ENCODE measurements around the gene HNRNPF.

GRCh38 chr10:43419997-43420368 is 11.0 kb upstream of the HNRNPF start:
- TF ChIP-seq ZFP3 (CRISPR knock-in tag; IDR thresholded peaks at IDR 0.05) (no peak), ARNTL (CRISPR knock-in tag; IDR thresholded peaks at IDR 0.05; ENCODE audit: borderline replicate concordance, low read depth) (no peak), CSDC2 (CRISPR knock-in tag; IDR thresholded peaks at IDR 0.05) (no peak), PPARA (CRISPR knock-in tag; IDR thresholded peaks at IDR 0.05; ENCODE audit: borderline replicate concordance) (no peak), GLIS3 (CRISPR knock-in tag; IDR thresholded peaks at IDR 0.05) (no peak), RARB (CRISPR knock-in tag; IDR thresholded peaks at IDR 0.05) (no peak), TOX (CRISPR knock-in tag; IDR thresholded peaks at IDR 0.05; ENCODE audit: borderline replicate concordance) (no peak)
- TF ChIP-seq, protein P1, sequence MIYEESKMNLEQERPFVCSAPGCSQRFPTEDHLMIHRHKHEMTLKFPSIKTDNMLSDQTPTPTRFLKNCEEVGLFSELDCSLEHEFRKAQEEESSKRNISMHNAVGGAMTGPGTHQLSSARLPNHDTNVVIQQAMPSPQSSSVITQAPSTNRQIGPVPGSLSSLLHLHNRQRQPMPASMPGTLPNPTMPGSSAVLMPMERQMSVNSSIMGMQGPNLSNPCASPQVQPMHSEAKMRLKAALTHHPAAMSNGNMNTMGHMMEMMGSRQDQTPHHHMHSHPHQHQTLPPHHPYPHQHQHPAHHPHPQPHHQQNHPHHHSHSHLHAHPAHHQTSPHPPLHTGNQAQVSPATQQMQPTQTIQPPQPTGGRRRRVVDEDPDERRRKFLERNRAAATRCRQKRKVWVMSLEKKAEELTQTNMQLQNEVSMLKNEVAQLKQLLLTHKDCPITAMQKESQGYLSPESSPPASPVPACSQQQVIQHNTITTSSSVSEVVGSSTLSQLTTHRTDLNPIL (CRISPR knock-in tag; IDR thresholded peaks at IDR 0.05; ENCODE audit: low read depth): no peak
- TF ChIP-seq, protein P2, sequence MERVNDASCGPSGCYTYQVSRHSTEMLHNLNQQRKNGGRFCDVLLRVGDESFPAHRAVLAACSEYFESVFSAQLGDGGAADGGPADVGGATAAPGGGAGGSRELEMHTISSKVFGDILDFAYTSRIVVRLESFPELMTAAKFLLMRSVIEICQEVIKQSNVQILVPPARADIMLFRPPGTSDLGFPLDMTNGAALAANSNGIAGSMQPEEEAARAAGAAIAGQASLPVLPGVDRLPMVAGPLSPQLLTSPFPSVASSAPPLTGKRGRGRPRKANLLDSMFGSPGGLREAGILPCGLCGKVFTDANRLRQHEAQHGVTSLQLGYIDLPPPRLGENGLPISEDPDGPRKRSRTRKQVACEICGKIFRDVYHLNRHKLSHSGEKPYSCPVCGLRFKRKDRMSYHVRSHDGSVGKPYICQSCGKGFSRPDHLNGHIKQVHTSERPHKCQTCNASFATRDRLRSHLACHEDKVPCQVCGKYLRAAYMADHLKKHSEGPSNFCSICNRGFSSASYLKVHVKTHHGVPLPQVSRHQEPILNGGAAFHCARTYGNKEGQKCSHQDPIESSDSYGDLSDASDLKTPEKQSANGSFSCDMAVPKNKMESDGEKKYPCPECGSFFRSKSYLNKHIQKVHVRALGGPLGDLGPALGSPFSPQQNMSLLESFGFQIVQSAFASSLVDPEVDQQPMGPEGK (CRISPR knock-in tag; IDR thresholded peaks at IDR 0.05; ENCODE audit: borderline replicate concordance): no peak
